ENCODE data around the gene INHBC.
A peak's percentile ranks its signal among the peaks of the same experiment; 100 is the strongest.

The INHBC gene

DNA sequence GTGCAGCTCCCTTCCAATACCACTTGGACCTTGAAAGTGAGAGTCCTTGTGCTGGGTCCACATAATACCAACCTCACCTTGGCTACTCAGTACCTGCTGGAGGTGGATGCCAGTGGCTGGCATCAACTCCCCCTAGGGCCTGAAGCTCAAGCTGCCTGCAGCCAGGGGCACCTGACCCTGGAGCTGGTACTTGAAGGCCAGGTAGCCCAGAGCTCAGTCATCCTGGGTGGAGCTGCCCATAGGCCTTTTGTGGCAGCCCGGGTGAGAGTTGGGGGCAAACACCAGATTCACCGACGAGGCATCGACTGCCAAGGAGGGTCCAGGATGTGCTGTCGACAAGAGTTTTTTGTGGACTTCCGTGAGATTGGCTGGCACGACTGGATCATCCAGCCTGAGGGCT lies 14.8 kb downstream of the INHBC start:
- no peak for DNase-seq (ENCODE audit: low read depth)
- H3K4me3 ChIP-seq (ENCODE audit: low read depth, low read length) = no peak overlapping the region
- TF ChIP-seq, protein P1, sequence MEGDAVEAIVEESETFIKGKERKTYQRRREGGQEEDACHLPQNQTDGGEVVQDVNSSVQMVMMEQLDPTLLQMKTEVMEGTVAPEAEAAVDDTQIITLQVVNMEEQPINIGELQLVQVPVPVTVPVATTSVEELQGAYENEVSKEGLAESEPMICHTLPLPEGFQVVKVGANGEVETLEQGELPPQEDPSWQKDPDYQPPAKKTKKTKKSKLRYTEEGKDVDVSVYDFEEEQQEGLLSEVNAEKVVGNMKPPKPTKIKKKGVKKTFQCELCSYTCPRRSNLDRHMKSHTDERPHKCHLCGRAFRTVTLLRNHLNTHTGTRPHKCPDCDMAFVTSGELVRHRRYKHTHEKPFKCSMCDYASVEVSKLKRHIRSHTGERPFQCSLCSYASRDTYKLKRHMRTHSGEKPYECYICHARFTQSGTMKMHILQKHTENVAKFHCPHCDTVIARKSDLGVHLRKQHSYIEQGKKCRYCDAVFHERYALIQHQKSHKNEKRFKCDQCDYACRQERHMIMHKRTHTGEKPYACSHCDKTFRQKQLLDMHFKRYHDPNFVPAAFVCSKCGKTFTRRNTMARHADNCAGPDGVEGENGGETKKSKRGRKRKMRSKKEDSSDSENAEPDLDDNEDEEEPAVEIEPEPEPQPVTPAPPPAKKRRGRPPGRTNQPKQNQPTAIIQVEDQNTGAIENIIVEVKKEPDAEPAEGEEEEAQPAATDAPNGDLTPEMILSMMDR (IDR thresholded peaks at IDR 0.05; ENCODE audit: control insufficient read depth, extremely low read depth, insufficient read depth) = no peak

DNA sequence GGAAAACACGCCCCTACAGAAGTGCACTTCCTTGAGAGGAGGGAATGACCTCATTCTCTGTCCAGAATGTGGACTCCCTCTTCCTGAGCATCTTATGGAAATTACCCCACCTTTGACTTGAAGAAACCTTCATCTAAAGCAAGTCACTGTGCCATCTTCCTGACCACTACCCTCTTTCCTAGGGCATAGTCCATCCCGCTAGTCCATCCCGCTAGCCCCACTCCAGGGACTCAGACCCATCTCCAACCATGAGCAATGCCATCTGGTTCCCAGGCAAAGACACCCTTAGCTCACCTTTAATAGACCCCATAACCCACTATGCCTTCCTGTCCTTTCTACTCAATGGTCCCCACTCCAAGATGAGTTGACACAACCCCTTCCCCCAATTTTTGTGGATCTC lies 15.5 kb downstream of the INHBC start:
- no peak for DNase-seq (ENCODE audit: low read depth)
- no peak overlapping the region for H3K4me3 ChIP-seq (ENCODE audit: low read depth, low read length)
- TF ChIP-seq, protein P1 (IDR thresholded peaks at IDR 0.05; ENCODE audit: control insufficient read depth, extremely low read depth, insufficient read depth) = no peak

DNA sequence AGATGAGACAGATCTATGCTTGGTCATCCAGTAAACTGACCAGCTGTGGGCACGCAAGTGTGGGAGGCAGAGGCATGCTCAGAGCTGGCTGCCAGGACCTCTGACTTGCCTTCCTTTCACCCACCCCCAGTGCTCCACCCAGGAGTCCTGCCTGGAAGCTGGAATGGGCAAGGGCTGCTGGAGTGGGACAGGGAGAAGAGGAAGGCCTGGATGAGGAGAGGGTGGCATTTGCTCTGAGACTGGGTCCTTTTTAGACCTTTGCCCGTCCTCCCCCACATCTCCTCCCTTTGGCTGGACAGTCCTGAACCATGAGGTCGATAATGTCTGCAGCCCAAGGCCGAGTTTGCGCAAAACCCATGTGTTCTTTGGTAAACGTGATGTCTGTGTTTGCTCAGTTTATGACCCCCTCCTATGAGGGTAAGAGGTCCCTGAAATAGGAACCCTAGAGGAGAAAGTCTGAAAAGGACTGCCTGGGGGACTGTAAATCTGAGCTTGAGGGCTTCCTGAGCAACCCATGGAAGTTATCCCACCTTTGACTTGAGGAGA lies 16.7 kb downstream of the INHBC start:
- no peak for DNase-seq (ENCODE audit: low read depth)
- H3K4me3 ChIP-seq (ENCODE audit: low read depth, low read length) = no peak overlapping the region

DNA sequence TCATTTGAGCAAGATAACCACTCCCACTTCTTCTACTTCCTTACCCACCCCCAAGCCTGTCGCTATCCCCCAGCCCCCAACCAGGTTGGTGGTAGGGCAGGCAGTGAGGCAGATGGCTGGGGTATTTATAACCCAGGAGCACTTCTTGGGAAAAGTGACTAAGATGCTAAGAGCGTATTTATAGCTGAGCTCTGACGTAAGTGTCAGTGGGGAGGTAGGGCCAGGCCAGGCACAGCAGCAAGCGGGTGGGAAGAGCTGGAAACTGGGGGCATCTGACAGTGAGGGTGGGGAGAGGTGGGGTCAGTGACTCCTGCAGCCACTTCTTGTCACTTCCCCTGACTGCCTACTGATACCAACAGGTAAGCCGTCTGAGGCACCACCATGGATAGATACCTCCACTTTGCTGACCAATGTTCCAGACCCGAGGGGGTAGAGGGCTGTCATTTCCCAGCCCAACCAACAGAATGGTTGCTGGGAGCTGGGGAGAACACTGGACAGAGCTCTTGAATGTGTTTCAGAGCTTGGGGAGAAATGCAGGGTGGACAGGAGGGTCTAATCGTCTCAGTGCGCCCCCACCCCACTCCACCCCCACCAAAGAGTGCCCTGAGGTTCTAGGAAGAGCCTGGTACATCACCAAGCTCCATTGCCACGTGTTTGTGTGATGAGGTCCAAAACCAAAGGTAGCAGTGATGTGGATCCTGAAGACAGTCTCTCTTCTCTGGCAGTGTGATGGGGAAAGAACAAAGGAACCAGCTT lies 17.8 kb downstream of the INHBC start:
- TF ChIP-seq, protein P1 (IDR thresholded peaks at IDR 0.05; ENCODE audit: control insufficient read depth, extremely low read depth, insufficient read depth) = no peak
- DNase-seq (ENCODE audit: low read depth) = no peak

More for the DNA sequence above, 16.7 kb downstream of the INHBC start:
- TF ChIP-seq, protein P1 (IDR thresholded peaks at IDR 0.05; ENCODE audit: control insufficient read depth, extremely low read depth, insufficient read depth) = no peak

DNA sequence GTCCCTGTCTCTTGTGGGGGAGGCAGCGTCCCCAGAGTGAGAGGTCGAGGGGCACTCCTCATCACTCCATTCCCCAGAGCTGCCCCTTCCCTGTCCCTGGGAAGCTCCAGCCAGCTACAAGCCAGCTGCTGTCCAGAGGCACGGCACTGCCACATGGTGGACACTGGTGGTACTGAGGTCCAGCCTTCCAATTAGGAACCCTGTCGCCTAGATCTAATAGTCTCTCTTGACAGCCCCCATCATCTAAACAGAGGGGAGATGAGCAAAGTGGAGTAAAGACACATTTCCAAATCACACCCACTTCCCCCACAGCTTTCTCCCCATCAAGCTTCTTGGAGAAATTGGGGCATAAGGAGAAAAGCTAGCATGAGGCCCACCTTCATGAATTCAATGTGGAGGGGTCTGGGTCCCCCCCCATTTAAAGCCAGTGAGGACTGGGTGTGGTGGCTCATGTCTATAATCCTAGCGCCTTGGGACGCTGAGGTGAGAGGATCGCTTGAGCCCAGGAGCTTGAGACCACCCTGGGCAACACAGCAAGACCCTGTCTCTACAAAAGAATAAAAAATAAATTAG lies 18.4 kb downstream of the INHBC start:
- H3K4me3 ChIP-seq (ENCODE audit: low read depth, low read length) = no peak overlapping the region
- TF ChIP-seq, protein P1 (IDR thresholded peaks at IDR 0.05; ENCODE audit: control insufficient read depth, extremely low read depth, insufficient read depth) = peak; percentile 99
- no peak for DNase-seq (ENCODE audit: low read depth)

More for the DNA sequence above, 17.8 kb downstream of the INHBC start:
- no peak overlapping the region for H3K4me3 ChIP-seq (ENCODE audit: low read depth, low read length)

DNA sequence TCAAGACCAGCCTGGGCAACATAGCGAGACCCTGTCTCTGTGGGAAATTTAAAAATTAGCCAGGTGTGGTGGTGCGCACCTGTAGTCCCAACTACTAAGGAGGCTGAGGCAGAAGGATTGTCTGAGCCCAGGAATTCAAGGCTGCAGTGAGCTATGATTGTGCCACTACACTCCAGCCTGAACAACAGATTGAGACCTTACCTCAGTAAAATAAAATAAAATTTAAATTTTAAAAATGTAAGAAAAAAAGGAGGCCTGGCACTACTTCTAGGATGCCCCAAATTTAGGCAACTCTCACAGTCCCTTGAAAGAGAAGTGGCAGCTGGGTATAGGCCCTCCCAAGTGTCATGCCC lies 19.6 kb downstream of the INHBC start:
- TF ChIP-seq, protein P1 (IDR thresholded peaks at IDR 0.05; ENCODE audit: control insufficient read depth, extremely low read depth, insufficient read depth) = no peak
- no peak for DNase-seq (ENCODE audit: low read depth)

More for the DNA sequence above, 19.6 kb downstream of the INHBC start:
- H3K4me3 ChIP-seq (ENCODE audit: low read depth, low read length) = no peak overlapping the region
